PC-3 (cell line): ENCODE results near the gene BASP1. TPM values are rescaled to one million over a fixed set of nuclear protein-coding genes. Genes with fewer than 3 reads are reported as not detected.

Source experiments
- ATAC-seq: fragments of 200-7000 bp; cut with Tn5 transposase; 2 replicates; pipeline ENCODE4 v1.9.1; 2020; ENCODE audit warnings: mild to moderate bottlenecking, moderate library complexity
- BruUV-seq: library from RNA; stranded (reverse); fragments of 400-500 nt; replicated peaks from 2 replicates; lab custom pipeline; 2021; lab: Mats Ljungman, UMichigan
- CTCF ChIA-PET: fragments of 300-600 bp; sonication (Branson Sonifier 250); formaldehyde crosslinking; loops from one replicate; lab custom pipeline; 2022; ENCODE audit warnings: antibody characterized with exemption; lab: Charles Lee
- POLR2A ChIA-PET: fragments of 300-600 bp; sonication (Branson Sonifier 250); formaldehyde crosslinking; loops from one replicate; lab custom pipeline; 2022; ENCODE audit warnings: antibody characterized with exemption; ENCODE audit not compliant: unreplicated experiment; lab: Charles Lee
- DNase-seq: peaks from one replicate; pipeline ENCODE4 v3.0.0-alpha.2; 2015
- H2AFZ ChIP-seq: fragments of 300-600 bp; sonication (generic); 2 replicates; pipeline ENCODE4 v1.6.0; 2016; ENCODE audit warnings: antibody characterized with exemption, low read length
- H3F3A ChIP-seq: fragments of 300-600 bp; sonication (generic); one replicate; pipeline ENCODE4 v1.6.0; 2017; ENCODE audit warnings: antibody characterized with exemption, low read length, control low read depth, mild to moderate bottlenecking; ENCODE audit not compliant: unreplicated experiment
- H3K27ac ChIP-seq: fragments of 300-600 bp; sonication (generic); 2 replicates; pipeline ENCODE4 v1.5.1; 2016; ENCODE audit warnings: mild to moderate bottlenecking, low read length
- H3K27me3 ChIP-seq: fragments of 300-600 bp; sonication (generic); 2 replicates; pipeline ENCODE4 v1.6.1; 2016; ENCODE audit warnings: low read length, mixed read lengths
- H3K36me3 ChIP-seq: fragments of 300-600 bp; sonication (generic); 2 replicates; pipeline ENCODE4 v1.6.1; 2016; ENCODE audit warnings: low read depth, mixed run types, low read length, mixed read lengths
- H3K4me1 ChIP-seq: fragments of 300-600 bp; sonication (generic); 2 replicates; pipeline ENCODE4 v1.5.1; 2016; ENCODE audit warnings: low read length; ENCODE audit not compliant: insufficient read depth
- H3K4me2 ChIP-seq: fragments of 300-600 bp; sonication (generic); 2 replicates; pipeline ENCODE4 v1.6.0; 2016; ENCODE audit warnings: low read length
- H3K4me3 ChIP-seq: fragments of 300-600 bp; sonication (generic); 2 replicates; pipeline ENCODE4 v1.5.1; 2016; ENCODE audit warnings: mild to moderate bottlenecking, low read length, mixed read lengths
- H3K79me2 ChIP-seq: fragments of 300-600 bp; sonication (generic); 2 replicates; pipeline ENCODE4 v1.6.1; 2017; ENCODE audit warnings: low read length, mixed read lengths
- H3K9ac ChIP-seq: fragments of 300-600 bp; sonication (generic); 2 replicates; pipeline ENCODE4 v1.6.0; 2016; ENCODE audit warnings: mild to moderate bottlenecking, low read length
- H3K9me2 ChIP-seq: fragments of 300-600 bp; sonication (generic); replicated peaks from 2 replicates; pipeline ENCODE4 v1.6.1; 2016; ENCODE audit warnings: mixed run types, low read length, mixed read lengths
- H3K9me3 ChIP-seq: fragments of 300-600 bp; sonication (generic); 2 replicates; pipeline ENCODE4 v1.6.1; 2016; ENCODE audit warnings: low read length, mixed read lengths
- H4K20me1 ChIP-seq: fragments of 300-600 bp; sonication (generic); 2 replicates; pipeline ENCODE4 v1.6.1; 2016; ENCODE audit warnings: low read length, mixed read lengths
- CTCF ChIP-seq: fragments of 300-600 bp; sonication (generic); conservative IDR thresholded peaks from 2 replicates; pipeline ENCODE4 v1.5.1; 2017; ENCODE audit warnings: antibody characterized with exemption, low read depth, mild to moderate bottlenecking, low read length
- EZH2 ChIP-seq: fragments of 300-600 bp; sonication (generic); IDR thresholded peaks from one replicate; pipeline ENCODE4 v1.6.1; 2017; ENCODE audit warnings: antibody characterized with exemption, mild to moderate bottlenecking, low read length; ENCODE audit not compliant: unreplicated experiment
- EZH2phosphoT487 ChIP-seq: fragments of 300-600 bp; sonication (generic); IDR thresholded peaks from 2 replicates; pipeline ENCODE4 v1.6.1; 2018; ENCODE audit warnings: mild to moderate bottlenecking, antibody characterized with exemption, low read length, borderline replicate concordance
- intact Hi-C: fragments of 100-400 bp; cut with micrococcal nuclease; formaldehyde crosslinking; loops from 2 replicates; pipeline ENCODE4 v1.9.0; 2023
- total RNA-seq: library from RNA; depleted of rRNA; stranded (reverse); fragments of >200 nt; gene quantifications from 2 replicates; pipeline ENCODE4 v1.2.3, GENCODE V29; 2014

The BASP1 gene
- total RNA-seq, 1 experiment from 2014 or later = 169 TPM

- H3K4me3 ChIP-seq = no peak overlapping the region
- no peak for ATAC-seq
- no peaks in the 10 kb centered on the region for H4K20me1 ChIP-seq
- BruUV-seq = no TSS peak
- H3K36me3 ChIP-seq = no peaks in the 10 kb centered on the region
- no peak overlapping the region for H3K4me2 ChIP-seq
- no peaks in the 10 kb centered on the region for H3K9me3 ChIP-seq
- no peaks in the 10 kb centered on the region for H3K79me2 ChIP-seq
- intact Hi-C loops = no loop called here
- H3K4me1 ChIP-seq = peaks cover 47% of the 10 kb centered on the region
- no peak overlapping the region for H2AFZ ChIP-seq
- ChIA-PET CTCF (no interaction called here), POLR2A (no interaction called here)
- peak overlapping the region; percentile 78 for H3K27ac ChIP-seq
- H3K9ac ChIP-seq = peak overlapping the region; percentile 28; the same call in 1 of the 2 replicates
- H3K9me2 ChIP-seq = no peaks in the 10 kb centered on the region
- TF ChIP-seq CTCF (no peak), EZH2phosphoT487 (no peak), EZH2 (no peak)
- DNase-seq = peak; percentile 71
- H3F3A ChIP-seq = no peaks in the 10 kb centered on the region
- H3K27me3 ChIP-seq = no peaks in the 10 kb centered on the region
These were observed 34.9 kb upstream of the BASP1 start for GRCh38 chr5:17182494-17182893.

GRCh38 chr5:17182981-17183380, 34.5 kb upstream of the BASP1 start:
- H3K27me3 ChIP-seq = no peaks in the 10 kb centered on the region
- H3K36me3 ChIP-seq = no peaks in the 10 kb centered on the region
- no peak overlapping the region for H3K27ac ChIP-seq
- ATAC-seq (no peak), DNase-seq (no peak)
- H3K4me1 ChIP-seq = peaks cover 52% of the 10 kb centered on the region
- TF ChIP-seq EZH2phosphoT487 (no peak), EZH2 (no peak), CTCF (no peak)
- no peaks in the 10 kb centered on the region for H3K9me3 ChIP-seq
- no peaks in the 10 kb centered on the region for H4K20me1 ChIP-seq
- CTCF ChIA-PET = no interaction called here
- H3K9me2 ChIP-seq = no peaks in the 10 kb centered on the region
- H3K4me2 ChIP-seq = no peak overlapping the region
- BruUV-seq = no TSS peak
- no peak overlapping the region for H2AFZ ChIP-seq
- no peak overlapping the region for H3K4me3 ChIP-seq
- no peaks in the 10 kb centered on the region for H3K79me2 ChIP-seq
- H3K9ac ChIP-seq = no peak overlapping the region
- POLR2A ChIA-PET = no interaction called here
- intact Hi-C loops = no loop called here
- no peaks in the 10 kb centered on the region for H3F3A ChIP-seq

- H3K9me3 ChIP-seq = no peaks in the 10 kb centered on the region
- H3K4me1 ChIP-seq = peaks cover 59% of the 10 kb centered on the region
- no peak overlapping the region for H3K9ac ChIP-seq
- ChIA-PET CTCF (no interaction called here), POLR2A (no interaction called here)
- TF ChIP-seq EZH2phosphoT487 = no peak
- TF ChIP-seq CTCF = no peak
- TF ChIP-seq EZH2 = no peak
- no peaks in the 10 kb centered on the region for H4K20me1 ChIP-seq
- no peak overlapping the region for H2AFZ ChIP-seq
- ATAC-seq = no peak
- H3K79me2 ChIP-seq = no peaks in the 10 kb centered on the region
- no peaks in the 10 kb centered on the region for H3K27me3 ChIP-seq
- no peaks in the 10 kb centered on the region for H3F3A ChIP-seq
- no peak overlapping the region for H3K4me2 ChIP-seq
- H3K36me3 ChIP-seq = no peaks in the 10 kb centered on the region
- DNase-seq = no peak
- no peak overlapping the region for H3K4me3 ChIP-seq
- no peaks in the 10 kb centered on the region for H3K9me2 ChIP-seq
- H3K27ac ChIP-seq = no peak overlapping the region
- intact Hi-C loops = no loop called here
- BruUV-seq = no TSS peak
These were observed 33.6 kb upstream of the BASP1 start for GRCh38 chr5:17183831-17184230.
